Brain pericyte (primary cell): ENCODE results near the gene MRPL50.
"Not testable (repeated sequence)": the region's sequence is repeated elsewhere in the genome, so short reads cannot be mapped to it uniquely, and the experiment has no call there.

Experiments used
- DNase-seq: peaks from one replicate; pipeline ENCODE4 v3.0.0-alpha.2; 2012; ENCODE audit warnings: low read depth, low spot score

The MRPL50 gene

GRCh38 chr9:101417977-101418376 lies 19.6 kb upstream of the MRPL50 start:
- DNase-seq, result no peak

DNA sequence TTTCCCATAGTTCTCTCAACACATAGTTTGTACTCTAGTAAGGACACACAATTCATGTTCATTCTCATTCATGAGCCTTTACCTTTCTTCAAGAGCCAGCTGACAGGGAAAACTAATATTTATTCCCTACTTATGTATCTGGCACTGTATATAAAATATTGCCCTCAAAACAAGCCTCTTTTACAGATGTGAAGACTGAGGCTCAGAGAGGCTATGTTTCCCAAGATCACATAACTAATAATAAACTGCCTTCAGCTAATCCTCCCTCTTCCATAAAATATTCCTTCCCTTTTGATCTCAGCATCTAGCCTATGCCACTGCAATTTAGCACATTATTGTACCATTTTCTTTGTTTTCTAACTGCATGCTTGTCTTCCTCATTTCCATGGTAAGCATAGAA lies 19.0 kb upstream of the MRPL50 start:
- no peak for DNase-seq

- no peak for DNase-seq
These were observed 17.2 kb upstream of the MRPL50 start for GRCh38 chr9:101415578-101415977.

GRCh38 chr9:101414839-101415238 lies 16.4 kb upstream of the MRPL50 start:
- no peak for DNase-seq

GRCh38 chr9:101409079-101409477 lies 10.7 kb upstream of the MRPL50 start:
- DNase-seq, result no peak

- no peak for DNase-seq
These were observed 10.1 kb upstream of the MRPL50 start for GRCh38 chr9:101408374-101409078.

DNA sequence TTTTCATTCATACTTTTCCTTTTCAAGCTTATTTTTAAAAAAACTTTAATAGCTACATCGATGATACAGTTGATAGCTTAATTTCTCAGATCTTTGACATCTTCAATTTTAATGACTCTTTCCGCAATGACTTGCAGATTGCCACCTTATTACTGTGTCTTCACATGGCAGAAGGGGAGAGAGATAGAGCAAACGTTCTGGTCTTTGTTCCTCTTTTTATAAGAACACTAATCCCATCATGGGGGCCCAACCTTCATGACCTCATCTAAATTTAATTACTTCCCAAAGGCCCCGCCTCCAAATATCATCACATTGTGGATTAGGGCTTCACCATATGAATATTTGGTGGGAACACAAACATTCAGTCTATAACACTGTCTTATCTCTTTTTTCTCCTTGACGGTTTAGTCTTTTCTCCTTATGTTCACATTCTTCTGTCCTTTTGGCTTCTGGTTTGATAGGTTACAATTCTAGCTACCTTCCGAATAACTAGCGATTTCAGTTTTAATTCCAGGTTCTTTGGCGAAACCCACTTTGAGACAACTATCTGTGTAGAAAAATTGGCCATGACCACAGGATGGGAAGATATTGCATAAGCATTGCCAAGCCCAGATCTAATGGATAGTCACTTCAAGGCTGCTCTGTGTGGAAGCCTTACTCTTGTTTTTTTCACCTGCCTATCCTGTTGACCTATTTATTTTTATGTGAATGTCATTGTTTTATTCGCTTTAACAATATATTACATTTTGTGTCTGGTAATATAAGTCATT lies 5.3 kb upstream of the MRPL50 start:
- DNase-seq, result no peak

DNA sequence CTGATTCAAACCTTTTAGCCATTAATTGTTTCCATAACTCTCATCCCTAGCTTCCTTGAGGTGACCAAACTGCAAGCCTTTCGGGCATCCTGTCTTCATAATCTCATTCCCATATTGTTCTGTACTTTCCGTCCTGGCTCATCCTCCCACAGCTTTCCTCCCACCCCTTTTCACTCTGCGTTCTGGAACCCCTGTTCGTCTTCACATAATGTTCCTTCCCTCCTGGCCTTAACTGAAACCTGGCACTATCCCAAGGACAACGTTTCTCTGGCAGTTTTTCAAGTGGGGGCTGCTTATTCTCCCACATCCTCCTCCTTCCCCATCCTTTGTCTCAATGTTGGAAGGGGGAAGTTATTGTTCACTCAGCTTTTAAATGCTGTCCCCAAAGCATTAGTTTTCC lies 1.7 kb upstream of the MRPL50 start:
- no peak for DNase-seq

- no peak for DNase-seq
These were observed 1.2 kb upstream of the MRPL50 start for GRCh38 chr9:101399643-101399970.

- no peak for DNase-seq
These were observed 668 bp upstream of the MRPL50 start for GRCh38 chr9:101398930-101399642.

DNA sequence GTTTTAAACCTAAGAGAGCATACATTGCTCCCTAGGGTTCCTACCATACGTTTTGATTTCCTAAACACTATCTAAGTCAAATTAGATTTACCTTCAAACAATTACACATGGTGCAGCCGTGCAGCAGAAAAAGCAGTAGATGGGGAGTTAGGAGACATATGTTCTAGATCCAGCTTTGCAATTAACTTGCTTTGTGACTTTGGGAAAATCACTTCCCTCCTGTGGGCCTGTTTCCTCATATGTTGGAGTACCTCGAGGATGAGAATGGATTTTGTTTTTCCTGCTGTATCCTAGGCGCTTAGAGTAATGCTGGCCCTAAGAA lies 711 bp downstream of the MRPL50 start:
- DNase-seq, result no peak

GRCh38 chr9:101394687-101395086 lies 3.7 kb downstream of the MRPL50 start:
- DNase-seq, result no peak

DNA sequence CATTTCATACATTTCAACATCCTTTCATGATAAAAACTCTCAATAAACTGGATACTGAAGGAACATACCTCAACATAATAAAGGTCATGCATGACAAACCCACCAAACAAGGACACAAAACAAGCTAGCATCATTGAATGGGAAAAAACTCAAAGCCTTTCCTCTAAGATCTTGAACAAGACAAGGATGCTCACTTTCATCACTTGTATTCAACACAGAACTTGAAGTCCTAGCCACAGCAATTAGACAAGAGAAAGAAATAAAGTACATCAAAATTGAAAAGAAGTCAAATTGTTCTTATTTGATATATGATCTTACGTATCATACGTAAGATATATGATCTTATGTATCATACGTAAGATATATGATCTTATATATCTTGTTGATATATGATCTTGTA lies 5.3 kb downstream of the MRPL50 start:
- no peak for DNase-seq

GRCh38 chr9:101388507-101388993 lies 9.9 kb downstream of the MRPL50 start:
- DNase-seq, result no peak

DNA sequence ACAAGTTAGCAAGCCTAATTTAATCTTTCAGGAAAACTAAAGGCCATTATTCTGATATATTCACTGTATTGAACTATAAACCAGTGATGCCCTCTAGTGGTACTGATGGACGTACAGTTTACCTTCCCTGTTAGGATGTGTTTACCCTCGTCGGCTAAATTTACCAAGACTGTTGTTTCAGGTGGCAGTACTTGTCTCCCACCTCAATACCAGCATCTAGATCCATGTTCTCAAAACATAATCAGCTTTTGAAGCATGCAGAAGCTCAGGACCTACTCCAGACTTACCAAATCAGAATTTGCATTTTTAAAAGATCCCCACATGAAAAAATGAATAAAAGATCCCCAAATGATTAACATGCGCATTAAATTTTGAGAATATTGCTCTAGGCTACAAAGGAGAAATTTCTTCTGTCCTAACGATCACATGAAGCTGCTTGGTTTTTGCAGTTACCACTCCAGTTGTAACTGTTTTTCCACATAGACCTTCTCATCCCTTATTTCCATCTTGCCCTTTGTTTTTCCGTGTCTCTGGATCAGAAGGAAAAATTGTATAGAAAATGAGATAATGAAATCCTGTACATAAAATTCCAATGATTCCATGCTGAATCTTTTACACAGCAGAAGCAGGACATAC lies 10.4 kb downstream of the MRPL50 start:
- no peak for DNase-seq

GRCh38 chr9:101384873-101385536 lies 13.4 kb downstream of the MRPL50 start, which contains the start of gene BAAT:
Gene BAAT (minus strand): TSS chr9:101385006. CDS start chr9:101371404, 13,602 bp downstream.
- not testable (repeated sequence) for DNase-seq

- no peak for DNase-seq
These were observed 15.1 kb downstream of the MRPL50 start for GRCh38 chr9:101383361-101383760.

DNA sequence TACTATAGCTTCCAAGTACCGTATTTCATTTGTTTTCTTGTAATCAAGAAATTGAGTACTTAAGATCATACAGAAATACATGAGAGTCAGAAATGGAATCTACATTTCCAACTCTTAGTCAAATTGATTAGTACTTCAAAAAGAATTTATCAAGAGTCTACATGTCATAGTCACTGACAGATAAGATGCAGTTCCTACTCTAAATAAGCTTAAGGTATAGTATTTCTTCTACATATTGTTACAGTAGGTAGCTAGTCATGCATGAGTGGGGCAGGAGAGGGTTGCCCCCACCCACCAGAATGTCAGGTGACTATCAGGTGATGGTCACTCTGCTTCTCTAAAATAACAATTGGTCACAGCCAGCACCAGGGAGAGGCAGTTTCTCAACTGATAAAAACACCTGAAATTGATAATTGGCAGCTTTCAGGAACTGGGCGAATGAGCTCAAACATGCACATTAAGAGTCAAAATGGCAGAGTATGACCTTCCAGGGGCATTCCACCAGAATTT lies 16.5 kb downstream of the MRPL50 start:
- no peak for DNase-seq

DNA sequence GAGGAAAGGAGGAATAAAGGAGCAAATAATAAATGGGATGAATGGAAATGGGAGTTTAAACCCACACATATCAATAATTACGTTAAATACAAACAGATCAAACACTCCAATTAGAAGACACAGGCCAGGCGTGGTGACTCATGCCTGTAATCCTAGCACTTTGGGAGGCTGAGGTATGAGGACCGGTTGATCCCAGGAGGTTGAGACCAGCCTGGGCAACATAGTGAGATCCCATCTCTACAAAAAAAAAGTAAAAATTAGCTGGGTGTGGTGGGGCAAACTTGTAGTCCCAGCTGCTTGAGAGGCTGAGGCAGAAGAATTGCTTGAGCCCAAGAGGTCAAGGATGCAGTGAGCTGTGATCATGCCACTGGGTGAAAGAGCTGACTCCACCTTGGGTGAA lies 17.3 kb downstream of the MRPL50 start:
- DNase-seq, result no peak

GRCh38 chr9:101380295-101380694 lies 18.1 kb downstream of the MRPL50 start:
- DNase-seq, result no peak

DNA sequence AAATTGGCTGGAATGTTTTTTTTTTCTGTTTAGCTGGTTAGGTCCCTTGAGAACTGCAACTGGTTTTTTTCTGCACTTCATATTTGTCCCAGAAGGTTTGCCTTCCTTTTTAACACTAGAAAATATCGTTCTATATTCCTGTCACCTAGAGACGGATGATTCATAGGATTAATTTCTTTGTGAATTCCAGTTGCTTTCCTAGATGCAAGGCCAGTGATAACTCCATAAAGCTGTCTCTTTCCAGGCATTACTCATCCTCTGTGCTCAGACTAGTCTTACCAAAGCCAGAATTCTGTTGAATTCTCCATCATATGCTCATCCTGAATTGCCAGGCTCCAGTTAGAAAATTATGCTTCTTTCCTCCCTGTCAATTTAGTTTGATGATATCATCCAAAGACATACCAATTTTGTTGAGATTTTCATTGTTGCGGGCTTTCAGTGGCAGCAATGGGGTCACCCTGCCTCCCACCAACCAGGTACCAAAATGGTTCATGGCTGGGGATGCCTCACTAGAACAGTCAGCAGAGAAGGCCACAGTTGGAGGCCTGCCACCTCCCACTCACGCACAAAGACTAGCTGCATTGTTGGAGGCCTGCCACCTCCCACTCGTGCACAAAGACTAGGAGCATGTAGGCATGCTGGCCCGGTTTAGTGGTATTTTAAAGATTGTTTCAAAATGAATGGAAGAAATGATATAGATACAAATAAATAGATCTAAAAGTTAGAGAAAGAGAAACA lies 22.1 kb downstream of the MRPL50 start:
- DNase-seq, result no peak
